HG03097 (cell line): ENCODE measurements around the gene UTP4.

Experiments
- ATAC-seq: cut with Tn5 transposase; IDR thresholded peaks from one replicate; pipeline ENCODE4 v1.9.1; 2021; ENCODE audit not compliant: unreplicated experiment, low FRiP score

Gene UTP4

GRCh38 chr16:69201291-69201690 lies 68.8 kb downstream of the UTP4 start:
- ATAC-seq, result no peak

- no peak for ATAC-seq
Observed at GRCh38 chr16:69201787-69202186, 69.3 kb downstream of the UTP4 start.

GRCh38 chr16:69204172-69204571 lies 71.7 kb downstream of the UTP4 start:
- no peak for ATAC-seq

- ATAC-seq, result no peak
Observed at GRCh38 chr16:69209735-69210134, 77.3 kb downstream of the UTP4 start.

- no peak for ATAC-seq
Observed at GRCh38 chr16:69217433-69217832, 85.0 kb downstream of the UTP4 start.
